ENCODE measurements around the gene SPRR3. TPM values are rescaled to one million over a fixed set of nuclear protein-coding genes. Genes with fewer than 3 reads are reported as not detected.
"Not testable (repeated sequence)": the region's sequence is repeated elsewhere in the genome, so short reads cannot be mapped to it uniquely, and the experiment has no call there.

Gene SPRR3
- total RNA-seq, 1 donor = not detected

GRCh38 chr1:153000294-153000693 lies 1.3 kb upstream of the SPRR3 start:
- Histone ChIP-seq H3K27me3 (ENCODE audit: insufficient read depth, low read length) (no peaks in the 10 kb centered on the region), H3K9me3 (ENCODE audit: low read depth, low read length) (no peaks in the 10 kb centered on the region), H3K4me1 (ENCODE audit: insufficient read depth, low read length) (no peaks in the 10 kb centered on the region), H3K4me3 (ENCODE audit: low read length) (no peak overlapping the region)

- not testable (repeated sequence) for H3K4me1 ChIP-seq (ENCODE audit: insufficient read depth, low read length); H3K27me3 ChIP-seq (ENCODE audit: insufficient read depth, low read length); H3K9me3 ChIP-seq (ENCODE audit: low read depth, low read length); H3K4me3 ChIP-seq (ENCODE audit: low read length)
Measured at GRCh38 chr1:153011235-153011758, 9.7 kb downstream of the SPRR3 start.

- not testable (repeated sequence) for H3K9me3 ChIP-seq (ENCODE audit: low read depth, low read length); H3K4me1 ChIP-seq (ENCODE audit: insufficient read depth, low read length); H3K27me3 ChIP-seq (ENCODE audit: insufficient read depth, low read length); H3K4me3 ChIP-seq (ENCODE audit: low read length)
Measured at GRCh38 chr1:153021829-153022228, 20.3 kb downstream of the SPRR3 start.

- not testable (repeated sequence) for H3K27me3 ChIP-seq (ENCODE audit: insufficient read depth, low read length); H3K4me3 ChIP-seq (ENCODE audit: low read length); H3K4me1 ChIP-seq (ENCODE audit: insufficient read depth, low read length); H3K9me3 ChIP-seq (ENCODE audit: low read depth, low read length)
Measured at GRCh38 chr1:153022340-153022739, 20.8 kb downstream of the SPRR3 start.

- H3K4me1 ChIP-seq (ENCODE audit: insufficient read depth, low read length) = no peaks in the 10 kb centered on the region
- no peaks in the 10 kb centered on the region for H3K27me3 ChIP-seq (ENCODE audit: insufficient read depth, low read length)
- no peaks in the 10 kb centered on the region for H3K9me3 ChIP-seq (ENCODE audit: low read depth, low read length)
- no peak overlapping the region for H3K4me3 ChIP-seq (ENCODE audit: low read length)
Measured at GRCh38 chr1:153023109-153023508, 21.6 kb downstream of the SPRR3 start.

GRCh38 chr1:153024413-153024812 lies 22.9 kb downstream of the SPRR3 start:
- H3K9me3 ChIP-seq (ENCODE audit: low read depth, low read length) = no peaks in the 10 kb centered on the region

GRCh38 chr1:153025797-153026196 lies 24.2 kb downstream of the SPRR3 start:
- Histone ChIP-seq H3K4me1 (ENCODE audit: insufficient read depth, low read length) (no peaks in the 10 kb centered on the region), H3K4me3 (ENCODE audit: low read length) (no peak overlapping the region), H3K27me3 (ENCODE audit: insufficient read depth, low read length) (no peaks in the 10 kb centered on the region), H3K9me3 (ENCODE audit: low read depth, low read length) (no peaks in the 10 kb centered on the region)

More at GRCh38 chr1:153024413-153024812, 22.9 kb downstream of the SPRR3 start:
- H3K4me1 ChIP-seq (ENCODE audit: insufficient read depth, low read length) = no peaks in the 10 kb centered on the region
- H3K27me3 ChIP-seq (ENCODE audit: insufficient read depth, low read length) = no peaks in the 10 kb centered on the region
- H3K4me3 ChIP-seq (ENCODE audit: low read length) = no peak overlapping the region

- Histone ChIP-seq H3K9me3 (ENCODE audit: low read depth, low read length) (no peaks in the 10 kb centered on the region), H3K27me3 (ENCODE audit: insufficient read depth, low read length) (no peaks in the 10 kb centered on the region), H3K4me3 (ENCODE audit: low read length) (no peak overlapping the region), H3K4me1 (ENCODE audit: insufficient read depth, low read length) (no peaks in the 10 kb centered on the region)
Measured at GRCh38 chr1:153028766-153029165, 27.2 kb downstream of the SPRR3 start.

GRCh38 chr1:153030895-153031294 lies 29.3 kb downstream of the SPRR3 start, which contains the start of gene SPRR1B:
SPRR1B (plus strand) TSS chr1:153031203; CDS start chr1:153032346, 1,143 bp downstream.
- Histone ChIP-seq H3K9me3 (ENCODE audit: low read depth, low read length) (no peaks in the 10 kb centered on the region), H3K4me3 (ENCODE audit: low read length) (no peak within 1 kb of the TSS), H3K4me1 (ENCODE audit: insufficient read depth, low read length) (no peaks in the 10 kb centered on the region), H3K27me3 (ENCODE audit: insufficient read depth, low read length) (no peaks in the 10 kb centered on the region)

GRCh38 chr1:153032073-153032472 lies 30.5 kb downstream of the SPRR3 start:
- Histone ChIP-seq H3K4me1 (ENCODE audit: insufficient read depth, low read length) (no peaks in the 10 kb centered on the region), H3K27me3 (ENCODE audit: insufficient read depth, low read length) (no peaks in the 10 kb centered on the region), H3K9me3 (ENCODE audit: low read depth, low read length) (no peaks in the 10 kb centered on the region), H3K4me3 (ENCODE audit: low read length) (no peak overlapping the region)

- no peak overlapping the region for H3K4me3 ChIP-seq (ENCODE audit: low read length)
- no peaks in the 10 kb centered on the region for H3K27me3 ChIP-seq (ENCODE audit: insufficient read depth, low read length)
- no peaks in the 10 kb centered on the region for H3K4me1 ChIP-seq (ENCODE audit: insufficient read depth, low read length)
- H3K9me3 ChIP-seq (ENCODE audit: low read depth, low read length) = no peaks in the 10 kb centered on the region
Measured at GRCh38 chr1:153032677-153033308, 31.2 kb downstream of the SPRR3 start.

GRCh38 chr1:153035211-153035610 lies 33.7 kb downstream of the SPRR3 start:
- Histone ChIP-seq H3K9me3 (ENCODE audit: low read depth, low read length) (no peaks in the 10 kb centered on the region), H3K27me3 (ENCODE audit: insufficient read depth, low read length) (no peaks in the 10 kb centered on the region), H3K4me3 (ENCODE audit: low read length) (no peak overlapping the region), H3K4me1 (ENCODE audit: insufficient read depth, low read length) (no peaks in the 10 kb centered on the region)

GRCh38 chr1:153040950-153041631 lies 39.5 kb downstream of the SPRR3 start, which contains the start of gene SPRR2D:
SPRR2D (minus strand) TSS chr1:153041120; CDS start chr1:153040346, 774 bp downstream.
- peaks cover 9% of the 10 kb centered on the region for H3K27me3 ChIP-seq (ENCODE audit: insufficient read depth, low read length)
- H3K4me3 ChIP-seq (ENCODE audit: low read length) = no peak within 1 kb of the TSS
- H3K9me3 ChIP-seq (ENCODE audit: low read depth, low read length) = no peaks in the 10 kb centered on the region
- no peaks in the 10 kb centered on the region for H3K4me1 ChIP-seq (ENCODE audit: insufficient read depth, low read length)

GRCh38 chr1:153049211-153049610 lies 47.7 kb downstream of the SPRR3 start:
- Histone ChIP-seq H3K27me3 (ENCODE audit: insufficient read depth, low read length) (peaks cover 6% of the 10 kb centered on the region), H3K4me1 (ENCODE audit: insufficient read depth, low read length) (no peaks in the 10 kb centered on the region), H3K4me3 (ENCODE audit: low read length) (no peak overlapping the region), H3K9me3 (ENCODE audit: low read depth, low read length) (no peaks in the 10 kb centered on the region)
